Astrocyte (in vitro differentiated cells and primary cell): ENCODE measurements around the gene TOGARAM2. TPM values are rescaled to one million over a fixed set of nuclear protein-coding genes. Genes with fewer than 3 reads are reported as not detected.

Experiments used
- DNase-seq: peaks from one replicate; pipeline ENCODE4 v3.0.0-alpha.2; 2010; ENCODE audit warnings: low read depth
- FAIRE-seq: peaks from 2 replicates; lab custom pipeline; 2011; peaks lifted over from hg19 to GRCh38; lab: Jason Lieb, UNC
- H2AFZ ChIP-seq: 2 replicates; pipeline ENCODE4 v1.6.0; 2012; ENCODE audit warnings: low read depth, low read length, inconsistent platforms
- H3K27ac ChIP-seq: 2 replicates; pipeline ENCODE4 v1.5.1; 2011; ENCODE audit warnings: low read depth, low read length, inconsistent platforms
- H3K27me3 ChIP-seq: 2 replicates; pipeline ENCODE4 v1.6.0; 2011; ENCODE audit warnings: low read length, inconsistent platforms; ENCODE audit not compliant: insufficient read depth
- H3K36me3 ChIP-seq: 2 replicates; pipeline ENCODE4 v1.5.1; 2011; ENCODE audit warnings: low read length, inconsistent platforms; ENCODE audit not compliant: insufficient read depth
- H3K4me1 ChIP-seq: 2 replicates; pipeline ENCODE4 v1.5.1; 2011; ENCODE audit warnings: low read length, inconsistent platforms; ENCODE audit not compliant: insufficient read depth
- H3K4me2 ChIP-seq: 2 replicates; pipeline ENCODE4 v1.6.0; 2012; ENCODE audit warnings: low read length, inconsistent platforms
- H3K4me3 ChIP-seq: 2 replicates; pipeline ENCODE4 v1.5.1; 2011; ENCODE audit warnings: low read depth, mild to moderate bottlenecking, low read length, inconsistent platforms; ENCODE audit not compliant: insufficient read depth
- H3K79me2 ChIP-seq: 2 replicates; pipeline ENCODE4 v1.6.0; 2012; ENCODE audit warnings: mild to moderate bottlenecking, low read length, inconsistent platforms; ENCODE audit not compliant: insufficient read depth
- H3K9ac ChIP-seq: 2 replicates; pipeline ENCODE4 v1.6.0; 2012; ENCODE audit warnings: mild to moderate bottlenecking, low read length, inconsistent platforms
- H3K9me3 ChIP-seq: 2 replicates; pipeline ENCODE4 v1.5.1; 2012; ENCODE audit warnings: low read depth, mild to moderate bottlenecking, low read length, inconsistent platforms; ENCODE audit not compliant: insufficient read depth
- H4K20me1 ChIP-seq: 2 replicates; pipeline ENCODE4 v1.6.0; 2012; ENCODE audit warnings: low read length, inconsistent platforms; ENCODE audit not compliant: insufficient read depth
- H3K27ac Mint-ChIP-seq: one replicate; pipeline ENCODE4 v1.8.0; 2021; ENCODE audit warnings: mild to moderate bottlenecking, mixed read lengths; ENCODE audit not compliant: unreplicated experiment
- H3K27me3 Mint-ChIP-seq: one replicate; pipeline ENCODE4 v1.8.0; 2021; ENCODE audit warnings: low read depth, mixed read lengths; ENCODE audit not compliant: unreplicated experiment
- H3K36me3 Mint-ChIP-seq: one replicate; pipeline ENCODE4 v1.8.0; 2021; ENCODE audit warnings: low read depth, mixed read lengths; ENCODE audit not compliant: unreplicated experiment
- H3K4me1 Mint-ChIP-seq: one replicate; pipeline ENCODE4 v1.8.0; 2021; ENCODE audit warnings: low read depth, mixed read lengths; ENCODE audit not compliant: unreplicated experiment
- H3K4me3 Mint-ChIP-seq: one replicate; pipeline ENCODE4 v1.8.0; 2021; ENCODE audit warnings: mild to moderate bottlenecking, moderate library complexity, mixed read lengths; ENCODE audit not compliant: unreplicated experiment
- H3K9me3 Mint-ChIP-seq: one replicate; pipeline ENCODE4 v1.8.0; 2021; ENCODE audit warnings: mild to moderate bottlenecking, mixed read lengths; ENCODE audit not compliant: unreplicated experiment
- EZH2 ChIP-seq: IDR thresholded peaks from 2 replicates; pipeline ENCODE4 v1.6.1; 2012; ENCODE audit warnings: mild to moderate bottlenecking, low read length, inconsistent platforms; ENCODE audit not compliant: insufficient read depth
- total RNA-seq: library from RNA; stranded (reverse); gene quantifications from 2 replicates; pipeline ENCODE4 v1.2.1, GENCODE V29; 2021
- TF ChIP-seq, protein P1 (sequence below): IDR thresholded peaks from 2 replicates; pipeline ENCODE4 v1.5.1; 2011; ENCODE audit warnings: low read depth, mild to moderate bottlenecking, inconsistent platforms, low read length, moderate library complexity; ENCODE audit not compliant: insufficient read depth

The TOGARAM2 gene
- total RNA-seq, 1 donor from 2014 or later = 0.73 TPM

DNA sequence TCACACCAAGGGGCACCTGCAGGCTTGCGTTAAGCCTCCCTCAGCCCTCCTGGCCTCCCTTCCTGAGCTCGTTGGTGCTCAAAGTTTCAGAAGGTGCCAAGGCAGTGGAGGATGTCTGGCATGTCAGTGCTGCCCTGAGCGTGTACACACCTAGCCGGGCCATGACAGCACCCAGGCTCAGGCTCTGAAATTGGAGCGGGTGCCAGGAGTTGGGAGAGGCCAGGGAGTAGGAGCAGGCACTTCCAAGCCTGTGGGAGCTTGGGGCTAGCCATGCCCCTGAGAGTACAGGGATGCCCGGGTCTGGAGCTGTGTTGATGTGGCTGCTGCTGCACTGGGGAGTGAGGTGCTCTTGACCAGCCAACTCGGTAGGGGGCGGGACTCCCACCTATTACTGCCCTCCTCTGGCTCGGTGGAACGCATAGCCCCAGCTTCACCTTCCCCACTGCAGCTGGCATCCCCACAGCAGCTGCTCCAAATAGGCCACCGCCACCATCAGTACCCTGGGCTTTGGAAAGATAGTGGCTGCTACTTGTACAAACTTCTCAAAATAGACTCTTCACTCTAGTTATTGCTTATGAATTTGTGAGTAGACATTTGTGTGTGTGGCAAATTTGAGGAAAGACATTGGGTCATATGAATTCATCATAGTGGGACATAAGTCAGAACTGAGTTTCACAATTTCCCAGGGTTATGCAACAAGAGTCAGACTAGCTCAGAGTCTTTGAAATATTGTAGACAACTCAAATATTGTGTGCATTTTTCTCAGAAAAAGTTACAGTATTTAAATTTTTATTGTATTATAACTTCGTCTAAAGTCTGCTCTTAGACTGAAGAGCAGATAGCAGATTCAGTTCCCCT is 100.0 kb downstream of the TOGARAM2 start:
- no peak overlapping the region for H3K4me3 Mint-ChIP-seq
- no peak overlapping the region for H3K9ac ChIP-seq
- no peak overlapping the region for H3K27ac ChIP-seq
- FAIRE-seq = no peak
- peaks cover 7% of the 10 kb centered on the region for H3K9me3 ChIP-seq
- no peaks in the 10 kb centered on the region for H3K36me3 Mint-ChIP-seq
- TF ChIP-seq, protein P1, sequence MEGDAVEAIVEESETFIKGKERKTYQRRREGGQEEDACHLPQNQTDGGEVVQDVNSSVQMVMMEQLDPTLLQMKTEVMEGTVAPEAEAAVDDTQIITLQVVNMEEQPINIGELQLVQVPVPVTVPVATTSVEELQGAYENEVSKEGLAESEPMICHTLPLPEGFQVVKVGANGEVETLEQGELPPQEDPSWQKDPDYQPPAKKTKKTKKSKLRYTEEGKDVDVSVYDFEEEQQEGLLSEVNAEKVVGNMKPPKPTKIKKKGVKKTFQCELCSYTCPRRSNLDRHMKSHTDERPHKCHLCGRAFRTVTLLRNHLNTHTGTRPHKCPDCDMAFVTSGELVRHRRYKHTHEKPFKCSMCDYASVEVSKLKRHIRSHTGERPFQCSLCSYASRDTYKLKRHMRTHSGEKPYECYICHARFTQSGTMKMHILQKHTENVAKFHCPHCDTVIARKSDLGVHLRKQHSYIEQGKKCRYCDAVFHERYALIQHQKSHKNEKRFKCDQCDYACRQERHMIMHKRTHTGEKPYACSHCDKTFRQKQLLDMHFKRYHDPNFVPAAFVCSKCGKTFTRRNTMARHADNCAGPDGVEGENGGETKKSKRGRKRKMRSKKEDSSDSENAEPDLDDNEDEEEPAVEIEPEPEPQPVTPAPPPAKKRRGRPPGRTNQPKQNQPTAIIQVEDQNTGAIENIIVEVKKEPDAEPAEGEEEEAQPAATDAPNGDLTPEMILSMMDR = no peak
- TF ChIP-seq EZH2 = no peak
- no peaks in the 10 kb centered on the region for H3K36me3 ChIP-seq
- H4K20me1 ChIP-seq = no peaks in the 10 kb centered on the region
- H3K79me2 ChIP-seq = no peaks in the 10 kb centered on the region
- no peaks in the 10 kb centered on the region for H3K27me3 Mint-ChIP-seq
- peaks cover 4% of the 10 kb centered on the region for H3K9me3 Mint-ChIP-seq
- H3K4me1 ChIP-seq = no peaks in the 10 kb centered on the region
- H3K27ac Mint-ChIP-seq = no peak overlapping the region
- no peaks in the 10 kb centered on the region for H3K4me1 Mint-ChIP-seq
- no peak overlapping the region for H2AFZ ChIP-seq
- no peak for DNase-seq
- H3K4me2 ChIP-seq = no peak overlapping the region
- H3K4me3 ChIP-seq = no peak overlapping the region
- H3K27me3 ChIP-seq = no peaks in the 10 kb centered on the region

DNA sequence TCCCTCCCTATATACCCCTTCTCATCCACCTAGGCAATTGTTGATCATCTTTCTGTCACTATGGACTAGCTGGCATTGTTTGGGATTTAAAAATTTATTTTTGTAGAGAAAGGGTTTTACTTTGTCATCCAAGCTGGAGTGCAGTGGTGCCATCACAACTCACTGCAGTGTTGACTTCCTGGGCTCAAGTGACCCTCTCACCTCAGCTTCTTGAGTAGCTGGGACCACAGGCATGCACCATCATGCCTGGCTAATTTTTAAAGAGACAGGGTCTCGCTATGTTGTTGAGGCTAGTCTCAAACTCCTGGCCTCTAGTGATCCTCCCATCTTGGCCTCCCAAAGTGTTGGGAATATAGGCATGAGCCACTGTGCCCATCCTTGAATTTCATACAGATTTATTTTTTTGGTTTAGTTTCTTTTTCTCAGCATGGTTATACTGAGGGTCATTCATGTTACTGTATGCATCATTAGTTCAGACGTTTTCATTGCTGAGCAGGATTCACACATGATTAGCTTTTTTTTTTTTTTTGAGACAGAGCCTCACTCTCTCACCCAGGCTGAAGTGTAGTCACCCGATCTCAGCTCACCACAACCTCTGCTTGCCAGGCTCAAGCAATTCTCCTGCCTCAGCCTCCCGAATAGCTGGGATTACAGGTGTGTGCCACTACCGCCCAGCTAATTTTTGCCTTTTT is 101.9 kb downstream of the TOGARAM2 start:
- Histone ChIP-seq H2AFZ (no peak overlapping the region), H3K4me3 (no peak overlapping the region), H3K4me1 (no peaks in the 10 kb centered on the region), H4K20me1 (no peaks in the 10 kb centered on the region), H3K79me2 (no peaks in the 10 kb centered on the region), H3K9me3 (peaks cover 7% of the 10 kb centered on the region), H3K27me3 (no peaks in the 10 kb centered on the region), H3K9ac (no peak overlapping the region), H3K27ac (no peak overlapping the region), H3K36me3 (no peaks in the 10 kb centered on the region), H3K4me2 (no peak overlapping the region)
- Mint-ChIP-seq H3K27me3 (no peaks in the 10 kb centered on the region), H3K9me3 (peaks cover 4% of the 10 kb centered on the region), H3K4me1 (no peaks in the 10 kb centered on the region), H3K4me3 (no peak overlapping the region), H3K36me3 (no peaks in the 10 kb centered on the region), H3K27ac (no peak overlapping the region)
- no peak for FAIRE-seq
- no peak for DNase-seq
- TF ChIP-seq, protein P1 = no peak
- TF ChIP-seq EZH2 = no peak
